PC-9 (cell line): ENCODE results near the gene DTYMK. TPM values are rescaled to one million over a fixed set of nuclear protein-coding genes. Genes with fewer than 3 reads are reported as not detected.

Experiments
- BruUV-seq: library from RNA; stranded (reverse); fragments of 400-500 nt; replicated peaks from 2 replicates; lab custom pipeline; 2021; lab: Mats Ljungman, UMichigan
- CTCF ChIA-PET: fragments of 300-600 bp; sonication (Branson Sonifier 250); formaldehyde crosslinking; loops from one replicate; lab custom pipeline; 2022; ENCODE audit warnings: antibody characterized with exemption; lab: Charles Lee
- POLR2A ChIA-PET: fragments of 300-600 bp; sonication (Branson Sonifier 250); formaldehyde crosslinking; loops from one replicate; lab custom pipeline; 2022; ENCODE audit warnings: antibody characterized with exemption; ENCODE audit not compliant: unreplicated experiment; lab: Charles Lee
- DNase-seq, 2 experiments: peaks; one replicate each; pipeline versions ENCODE4 v3.0.0 to v3.0.0-alpha.2; 2015 to 2022; ENCODE audit warnings: mixed read lengths in 1 of 2
- H2AFZ ChIP-seq: fragments of 200-600 bp; sonication (generic); 2 replicates; pipeline ENCODE4 v1.8.1; 2017; ENCODE audit warnings: antibody characterized with exemption
- H3F3A ChIP-seq: fragments of 200-600 bp; sonication (generic); 2 replicates; pipeline ENCODE4 v1.8.1; 2017; ENCODE audit warnings: antibody characterized with exemption, mild to moderate bottlenecking, low read depth; ENCODE audit not compliant: insufficient read depth
- H3K27ac ChIP-seq: fragments of 200-600 bp; sonication (generic); 2 replicates; pipeline ENCODE4 v1.6.1; 2016; ENCODE audit warnings: mixed run types
- H3K27me3 ChIP-seq: fragments of 200-600 bp; sonication (generic); 2 replicates; pipeline ENCODE4 v1.6.1; 2016; ENCODE audit warnings: low read depth, mixed run types; ENCODE audit not compliant: insufficient read depth
- H3K36me3 ChIP-seq: fragments of 200-600 bp; sonication (generic); 2 replicates; pipeline ENCODE4 v1.6.1; 2016; ENCODE audit warnings: low read depth, mixed run types
- H3K4me1 ChIP-seq: fragments of 200-600 bp; sonication (generic); replicated peaks from 2 replicates; pipeline ENCODE4 v1.6.1; 2016; ENCODE audit warnings: mixed run types; ENCODE audit not compliant: insufficient read depth
- H3K4me2 ChIP-seq: fragments of 200-600 bp; sonication (generic); 2 replicates; pipeline ENCODE4 v1.6.1; 2017; ENCODE audit warnings: mixed run types
- H3K4me3 ChIP-seq: fragments of 200-600 bp; sonication (generic); 2 replicates; pipeline ENCODE4 v1.6.1; 2016; ENCODE audit warnings: mixed run types
- H3K79me2 ChIP-seq: fragments of 200-600 bp; sonication (generic); 2 replicates; pipeline ENCODE4 v1.6.1; 2017; ENCODE audit warnings: low read depth, mixed run types
- H3K9me2 ChIP-seq: fragments of 200-600 bp; sonication (generic); 2 replicates; pipeline ENCODE4 v1.8.1; 2017; ENCODE audit warnings: mild to moderate bottlenecking; ENCODE audit not compliant: insufficient read depth
- H3K9me3 ChIP-seq: fragments of 200-600 bp; sonication (generic); 2 replicates; pipeline ENCODE4 v1.8.1; 2016; ENCODE audit warnings: low read depth; ENCODE audit not compliant: insufficient read depth
- H4K20me1 ChIP-seq: fragments of 200-600 bp; sonication (generic); 2 replicates; pipeline ENCODE4 v1.8.1; 2017; ENCODE audit not compliant: insufficient read depth
- CTCF ChIP-seq: fragments of 200-600 bp; sonication (generic); conservative IDR thresholded peaks from 2 replicates; pipeline ENCODE4 v1.6.1; 2017; ENCODE audit warnings: mixed run types, antibody characterized with exemption, mild to moderate bottlenecking, moderate library complexity
- EZH2 ChIP-seq: fragments of 200-600 bp; sonication (generic); IDR thresholded peaks from 2 replicates; pipeline ENCODE4 v1.8.0; 2017; ENCODE audit warnings: antibody characterized with exemption, low read depth
- intact Hi-C: fragments of 100-400 bp; cut with micrococcal nuclease; formaldehyde crosslinking; loops from one replicate; pipeline ENCODE4 v1.10.0; 2022; ENCODE audit not compliant: unreplicated experiment
- total RNA-seq: library from RNA; stranded (reverse); gene quantifications from 2 replicates; pipeline ENCODE4 v1.2.3, GENCODE V29; 2021

The DTYMK gene
- total RNA-seq, 1 experiment from 2014 or later: 183 TPM

GRCh38 chr2:241632478-241633325 is 53.9 kb downstream of the DTYMK start:
- no TSS peak for BruUV-seq

DNA sequence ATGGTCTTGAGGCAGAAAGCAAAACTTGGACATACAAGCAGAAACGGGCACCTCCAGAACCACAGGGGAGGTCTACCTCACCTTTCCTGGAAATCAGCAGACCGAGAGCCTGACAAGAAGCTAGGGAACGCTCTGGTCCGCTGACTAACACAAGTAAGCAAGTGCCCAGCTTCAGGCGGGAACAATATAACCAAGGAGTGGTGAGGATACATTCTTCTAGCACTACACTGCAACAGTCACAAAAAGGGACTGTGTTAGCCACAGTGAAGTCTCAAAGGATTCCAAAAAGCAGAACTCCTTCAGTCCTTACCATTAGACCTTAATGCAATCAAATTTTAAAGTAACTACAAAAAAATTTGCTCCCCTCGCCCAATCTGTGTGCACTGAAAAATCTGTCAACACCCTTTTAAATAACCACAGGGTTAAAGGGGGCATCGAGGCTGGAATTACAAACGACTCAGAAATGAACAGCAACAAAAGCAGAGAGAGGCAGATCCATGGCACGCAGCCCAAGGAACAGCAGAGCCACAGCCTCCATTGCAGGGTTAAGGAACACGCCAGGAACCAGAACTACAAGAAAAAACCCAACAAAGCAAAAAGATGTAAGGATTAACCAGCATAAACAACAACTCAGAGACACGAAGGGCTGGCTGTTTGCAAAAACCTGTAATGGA is 56.7 kb downstream of the DTYMK start:
- no peak overlapping the region for H3K4me3 ChIP-seq
- H3K4me2 ChIP-seq: no peak overlapping the region
- H2AFZ ChIP-seq: no peak overlapping the region
- peaks cover 5% of the 10 kb centered on the region; the same call in 1 of the 2 replicates for H3K4me1 ChIP-seq
- CTCF ChIA-PET: no interaction called here
- POLR2A ChIA-PET: no interaction called here
- no peaks in the 10 kb centered on the region for H3K9me2 ChIP-seq
- intact Hi-C loops: loop anchor here (10.0 kb wide), 1 partner anchor 355 kb away; no protein-coding TSS in a partner anchor
- H4K20me1 ChIP-seq: peaks cover 45% of the 10 kb centered on the region
- peaks cover 85% of the 10 kb centered on the region for H3K79me2 ChIP-seq
- H3K27ac ChIP-seq: no peak overlapping the region
- BruUV-seq: no TSS peak
- H3K36me3 ChIP-seq: peaks cover 22% of the 10 kb centered on the region
- DNase-seq: no peak
- TF ChIP-seq EZH2 (no peak), CTCF (no peak)
- H3K9me3 ChIP-seq: no peaks in the 10 kb centered on the region
- H3K27me3 ChIP-seq: no peaks in the 10 kb centered on the region
- peaks cover 4% of the 10 kb centered on the region; the same call in 1 of the 2 replicates for H3F3A ChIP-seq

More at GRCh38 chr2:241632478-241633325, 53.9 kb downstream of the DTYMK start:
- H3K9me2 ChIP-seq: no peaks in the 10 kb centered on the region
- DNase-seq: no peak
- peaks cover 28% of the 10 kb centered on the region for H4K20me1 ChIP-seq
- CTCF ChIA-PET: interaction anchor here (0.5 kb wide), 2 partner anchors 38 to 366 kb away, joined by 3 read pairs; no protein-coding TSS in a partner anchor
- H3K9me3 ChIP-seq: no peaks in the 10 kb centered on the region
- H3K4me3 ChIP-seq: no peak overlapping the region
- no peak overlapping the region for H3K4me2 ChIP-seq
- intact Hi-C loops: loop anchor here (10.0 kb wide), 1 partner anchor 358 kb away; no protein-coding TSS in a partner anchor
- no peak overlapping the region for H2AFZ ChIP-seq
- TF ChIP-seq CTCF: no peak
- no peak for TF ChIP-seq EZH2
- H3K4me1 ChIP-seq: peaks cover 13% of the 10 kb centered on the region
- POLR2A ChIA-PET: interaction anchor here (0.6 kb wide), 2 partner anchors 16 to 363 kb away, joined by 6 to 10 read pairs; no protein-coding TSS in a partner anchor
- H3K27ac ChIP-seq: no peak overlapping the region
- H3K36me3 ChIP-seq: peaks cover 15% of the 10 kb centered on the region
- peaks cover 4% of the 10 kb centered on the region; the same call in 1 of the 2 replicates for H3F3A ChIP-seq
- H3K79me2 ChIP-seq: peaks cover 77% of the 10 kb centered on the region
- no peaks in the 10 kb centered on the region for H3K27me3 ChIP-seq

DNA sequence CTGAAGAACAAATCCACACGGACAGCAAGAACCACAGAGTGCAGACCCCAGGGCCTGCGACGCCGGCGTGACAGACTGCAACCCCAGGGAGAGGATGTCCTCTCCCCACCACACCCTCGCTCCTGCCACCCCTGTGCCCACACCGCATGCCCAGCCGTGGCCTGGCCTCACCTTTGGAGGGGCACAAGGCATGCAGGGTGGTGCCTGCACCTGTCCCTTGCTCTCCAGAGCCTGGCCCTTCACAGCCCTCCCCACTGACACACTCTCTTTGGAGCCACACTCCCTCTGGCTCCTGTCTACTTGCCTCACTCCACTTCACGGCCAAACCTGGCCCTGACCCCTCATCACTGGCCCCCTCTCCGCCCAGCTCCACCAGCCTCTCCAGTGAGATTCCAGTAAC is 58.9 kb downstream of the DTYMK start:
- CTCF ChIA-PET: no interaction called here
- H3K4me2 ChIP-seq: no peak overlapping the region
- H3K9me2 ChIP-seq: no peaks in the 10 kb centered on the region
- no peak overlapping the region for H2AFZ ChIP-seq
- intact Hi-C loops: no loop called here
- H3K27me3 ChIP-seq: no peaks in the 10 kb centered on the region
- H3K4me3 ChIP-seq: no peak overlapping the region
- H3K79me2 ChIP-seq: peaks cover 82% of the 10 kb centered on the region
- H3K4me1 ChIP-seq: no peaks in the 10 kb centered on the region
- no peak for TF ChIP-seq EZH2
- TF ChIP-seq CTCF: no peak
- DNase-seq: no peak
- BruUV-seq: no TSS peak
- H3F3A ChIP-seq: peaks cover 4% of the 10 kb centered on the region; the same call in 1 of the 2 replicates
- H3K9me3 ChIP-seq: no peaks in the 10 kb centered on the region
- peaks cover 26% of the 10 kb centered on the region for H3K36me3 ChIP-seq
- peaks cover 43% of the 10 kb centered on the region for H4K20me1 ChIP-seq
- H3K27ac ChIP-seq: no peak overlapping the region
- POLR2A ChIA-PET: no interaction called here
